ENCODE data around the gene MOB3A. TPM values are rescaled to one million over a fixed set of nuclear protein-coding genes. Genes with fewer than 3 reads are reported as not detected.

Gene MOB3A
- total and polyA plus RNA-seq, 9 of the 15 experiments (the other 6 are each of a cell fraction or from before 2014, with no cell fraction given) = 1.1 to 24.1 (median 6.0) TPM

GRCh38 chr19:2096034-2096479 is at the start of gene MOB3A (continued):
- TF ChIP-seq, protein P1, sequence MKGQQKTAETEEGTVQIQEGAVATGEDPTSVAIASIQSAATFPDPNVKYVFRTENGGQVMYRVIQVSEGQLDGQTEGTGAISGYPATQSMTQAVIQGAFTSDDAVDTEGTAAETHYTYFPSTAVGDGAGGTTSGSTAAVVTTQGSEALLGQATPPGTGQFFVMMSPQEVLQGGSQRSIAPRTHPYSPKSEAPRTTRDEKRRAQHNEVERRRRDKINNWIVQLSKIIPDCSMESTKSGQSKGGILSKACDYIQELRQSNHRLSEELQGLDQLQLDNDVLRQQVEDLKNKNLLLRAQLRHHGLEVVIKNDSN (CRISPR knock-in tag; IDR thresholded peaks at IDR 0.05) = no peak
- TF ChIP-seq GTF2E2 (tag; IDR thresholded peaks at IDR 0.05) (peak; percentile 83), POLR2A (conservative IDR thresholded peaks at IDR 0.05) (peak; percentile 66), SNRNP70 (optimal IDR thresholded peaks at IDR 0.05; ENCODE audit: low read depth, low read length) (no peak), XRCC3 (IDR thresholded peaks at IDR 0.05) (no peak), CHD4 (IDR thresholded peaks at IDR 0.05; ENCODE audit: insufficient read depth, insufficient replicate concordance, low read depth, low read length, poor library complexity, severe bottlenecking) (peak; percentile 68), TOE1 (IDR thresholded peaks at IDR 0.05; ENCODE audit: borderline replicate concordance) (peak; percentile 88; the same call in 1 of the 2 replicates), TOE1 (CRISPR knock-in tag; IDR thresholded peaks at IDR 0.05; ENCODE audit: borderline replicate concordance, low read depth) (no peak), ZNF282 (CRISPR knock-in tag; IDR thresholded peaks at IDR 0.05) (0 out of 2 replicates have a peak, but pooled peaks have one; percentile 91), BCOR (IDR thresholded peaks at IDR 0.05) (peak; percentile 32; the same call in 1 of the 2 replicates), MNT (conservative IDR thresholded peaks at IDR 0.05) (peak; percentile 91 to 95), ZZZ3 (IDR thresholded peaks at IDR 0.05) (no peak), CREB1 (IDR thresholded peaks at IDR 0.05) (peak; percentile 60), CREB1 (CRISPR knock-in tag; IDR thresholded peaks at IDR 0.05) (peak; percentile 60), ZNF609 (CRISPR knock-in tag; IDR thresholded peaks at IDR 0.05; ENCODE audit: borderline replicate concordance) (peak; percentile 92; the same call in 1 of the 2 replicates), KDM1A (IDR thresholded peaks at IDR 0.05) (peak in 1 of 2 experiments; percentile 63; a peak in 1 of 4 replicates)
- TF ChIP-seq, protein P2, sequence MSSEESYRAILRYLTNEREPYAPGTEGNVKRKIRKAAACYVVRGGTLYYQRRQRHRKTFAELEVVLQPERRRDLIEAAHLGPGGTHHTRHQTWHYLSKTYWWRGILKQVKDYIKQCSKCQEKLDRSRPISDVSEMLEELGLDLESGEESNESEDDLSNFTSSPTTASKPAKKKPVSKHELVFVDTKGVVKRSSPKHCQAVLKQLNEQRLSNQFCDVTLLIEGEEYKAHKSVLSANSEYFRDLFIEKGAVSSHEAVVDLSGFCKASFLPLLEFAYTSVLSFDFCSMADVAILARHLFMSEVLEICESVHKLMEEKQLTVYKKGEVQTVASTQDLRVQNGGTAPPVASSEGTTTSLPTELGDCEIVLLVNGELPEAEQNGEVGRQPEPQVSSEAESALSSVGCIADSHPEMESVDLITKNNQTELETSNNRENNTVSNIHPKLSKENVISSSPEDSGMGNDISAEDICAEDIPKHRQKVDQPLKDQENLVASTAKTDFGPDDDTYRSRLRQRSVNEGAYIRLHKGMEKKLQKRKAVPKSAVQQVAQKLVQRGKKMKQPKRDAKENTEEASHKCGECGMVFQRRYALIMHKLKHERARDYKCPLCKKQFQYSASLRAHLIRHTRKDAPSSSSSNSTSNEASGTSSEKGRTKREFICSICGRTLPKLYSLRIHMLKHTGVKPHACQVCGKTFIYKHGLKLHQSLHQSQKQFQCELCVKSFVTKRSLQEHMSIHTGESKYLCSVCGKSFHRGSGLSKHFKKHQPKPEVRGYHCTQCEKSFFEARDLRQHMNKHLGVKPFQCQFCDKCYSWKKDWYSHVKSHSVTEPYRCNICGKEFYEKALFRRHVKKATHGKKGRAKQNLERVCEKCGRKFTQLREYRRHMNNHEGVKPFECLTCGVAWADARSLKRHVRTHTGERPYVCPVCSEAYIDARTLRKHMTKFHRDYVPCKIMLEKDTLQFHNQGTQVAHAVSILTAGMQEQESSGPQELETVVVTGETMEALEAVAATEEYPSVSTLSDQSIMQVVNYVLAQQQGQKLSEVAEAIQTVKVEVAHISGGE (CRISPR knock-in tag; IDR thresholded peaks at IDR 0.05) = 0 out of 6 replicates have a peak, but pooled peaks of 1 of the 3 experiments have one; percentile 17

Measured in K562 (cell line).